ENCODE data around the gene ERG28. TPM values are rescaled to one million over a fixed set of nuclear protein-coding genes. Genes with fewer than 3 reads are reported as not detected.

Gene ERG28
- total and polyA plus RNA-seq, 2 experiments from 2014 or later, result 27.9 to 95.1 TPM

DNA sequence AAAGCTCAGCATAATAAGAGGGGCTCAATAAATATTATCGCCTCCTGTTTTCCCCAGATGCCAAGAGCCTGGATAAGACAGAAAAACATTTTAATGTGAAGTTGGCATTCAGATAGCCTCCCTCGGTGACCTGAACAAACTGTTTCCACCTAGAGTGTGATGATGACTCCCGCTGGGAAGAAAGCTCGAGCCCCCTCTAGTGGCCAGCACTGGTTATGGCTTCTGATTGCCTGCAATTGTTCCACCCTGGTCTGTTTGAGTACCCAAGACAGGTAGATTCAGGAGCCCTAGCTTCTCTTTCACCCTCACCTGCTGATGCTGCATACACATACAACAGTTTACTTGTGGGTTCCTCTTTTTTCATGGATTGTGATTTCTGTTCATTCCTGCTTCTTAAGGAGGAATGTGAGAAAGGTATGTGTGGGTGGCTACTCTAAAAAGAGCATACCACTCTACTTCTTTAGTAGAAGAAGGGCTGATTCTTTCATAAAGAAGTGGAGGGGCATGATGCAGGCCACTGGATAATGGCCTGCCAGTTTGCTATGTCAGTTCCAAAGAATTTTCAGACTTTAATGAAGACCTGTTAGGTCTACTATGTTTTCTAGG lies 6.4 kb downstream of the ERG28 start:
- no peak for TF ChIP-seq JUNB (IDR thresholded peaks at IDR 0.05; ENCODE audit: unreplicated experiment)
- TF ChIP-seq STAT1 (IDR thresholded peaks at IDR 0.05; ENCODE audit: unreplicated experiment), result no peak
- TF ChIP-seq, protein P1, sequence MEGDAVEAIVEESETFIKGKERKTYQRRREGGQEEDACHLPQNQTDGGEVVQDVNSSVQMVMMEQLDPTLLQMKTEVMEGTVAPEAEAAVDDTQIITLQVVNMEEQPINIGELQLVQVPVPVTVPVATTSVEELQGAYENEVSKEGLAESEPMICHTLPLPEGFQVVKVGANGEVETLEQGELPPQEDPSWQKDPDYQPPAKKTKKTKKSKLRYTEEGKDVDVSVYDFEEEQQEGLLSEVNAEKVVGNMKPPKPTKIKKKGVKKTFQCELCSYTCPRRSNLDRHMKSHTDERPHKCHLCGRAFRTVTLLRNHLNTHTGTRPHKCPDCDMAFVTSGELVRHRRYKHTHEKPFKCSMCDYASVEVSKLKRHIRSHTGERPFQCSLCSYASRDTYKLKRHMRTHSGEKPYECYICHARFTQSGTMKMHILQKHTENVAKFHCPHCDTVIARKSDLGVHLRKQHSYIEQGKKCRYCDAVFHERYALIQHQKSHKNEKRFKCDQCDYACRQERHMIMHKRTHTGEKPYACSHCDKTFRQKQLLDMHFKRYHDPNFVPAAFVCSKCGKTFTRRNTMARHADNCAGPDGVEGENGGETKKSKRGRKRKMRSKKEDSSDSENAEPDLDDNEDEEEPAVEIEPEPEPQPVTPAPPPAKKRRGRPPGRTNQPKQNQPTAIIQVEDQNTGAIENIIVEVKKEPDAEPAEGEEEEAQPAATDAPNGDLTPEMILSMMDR (conservative IDR thresholded peaks at IDR 0.05; ENCODE audit: low read depth in 2 of 2), result peak; percentile 95 to 98
- peak; percentile 18; the same call in 1 of the 2 replicates for TF ChIP-seq CREB1 (CRISPR knock-in tag; IDR thresholded peaks at IDR 0.05; ENCODE audit: low read depth)
- no peak overlapping the region for H3K4me3 Mint-ChIP-seq
- peak; percentile 80 for DNase-seq (ENCODE audit: low spot score)
- no peak overlapping the region for H3K27ac Mint-ChIP-seq
- Histone ChIP-seq H3K27me3 (ENCODE audit: insufficient read depth) (no peaks in the 10 kb centered on the region), H3K36me3 (ENCODE audit: insufficient read depth) (peaks cover 36% of the 10 kb centered on the region), H4K20me1 (replicated peaks; ENCODE audit: insufficient read depth) (peaks cover 14% of the 10 kb centered on the region), H3K9me2 (ENCODE audit: insufficient read depth) (no peaks in the 10 kb centered on the region), H3K27ac (ENCODE audit: low read depth) (no peak overlapping the region), H2AFZ (no peak overlapping the region), H3K79me2 (replicated peaks; ENCODE audit: insufficient read depth) (peaks cover 19% of the 10 kb centered on the region), H3K4me3 (no peak overlapping the region), H3K4me1 (ENCODE audit: insufficient read depth) (no peaks in the 10 kb centered on the region; the same call in 1 of the 2 replicates), H3F3A (replicated peaks; ENCODE audit: low read depth) (no peaks in the 10 kb centered on the region), H3K4me2 (no peak overlapping the region)
- H3K4me1 Mint-ChIP-seq, result peaks cover 12% of the 10 kb centered on the region; the same call in 2 of the 3 replicates
- peak; percentile 94 for ATAC-seq
- no peaks in the 10 kb centered on the region; the same call in 2 of the 3 replicates for H3K9me3 Mint-ChIP-seq
- peaks cover 67% of the 10 kb centered on the region for H3K36me3 Mint-ChIP-seq (ENCODE audit: low read depth)
- no peaks in the 10 kb centered on the region for H3K27me3 Mint-ChIP-seq (ENCODE audit: insufficient read depth, low read depth, poor library complexity)

DNA sequence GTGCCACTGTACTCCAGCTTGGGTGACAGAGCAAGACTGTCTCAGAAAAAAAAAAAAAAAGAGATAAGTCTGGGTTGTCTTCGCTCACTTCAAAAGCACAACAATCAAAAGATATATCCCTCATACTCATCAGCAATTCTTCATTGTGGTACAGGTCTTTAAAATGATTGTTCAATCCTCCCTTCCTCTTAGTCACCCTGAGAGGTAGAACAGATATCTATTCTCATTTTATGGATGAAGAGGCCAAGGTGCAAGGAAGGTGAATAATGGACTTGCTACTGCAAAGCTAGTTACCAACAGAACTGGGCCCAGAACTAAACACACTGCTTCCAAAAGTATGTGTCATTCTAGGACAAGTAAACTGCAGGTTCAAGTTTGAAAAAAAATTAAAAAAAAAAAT lies 7.1 kb downstream of the ERG28 start:
- Histone ChIP-seq H3K4me3 (no peak overlapping the region), H3K4me2 (no peak overlapping the region), H3K27me3 (ENCODE audit: insufficient read depth) (no peaks in the 10 kb centered on the region), H3K9me2 (ENCODE audit: insufficient read depth) (no peaks in the 10 kb centered on the region), H3K36me3 (ENCODE audit: insufficient read depth) (peaks cover 36% of the 10 kb centered on the region), H3F3A (replicated peaks; ENCODE audit: low read depth) (no peaks in the 10 kb centered on the region), H2AFZ (no peak overlapping the region), H3K27ac (ENCODE audit: low read depth) (no peak overlapping the region), H3K4me1 (ENCODE audit: insufficient read depth) (no peaks in the 10 kb centered on the region; the same call in 1 of the 2 replicates), H3K79me2 (replicated peaks; ENCODE audit: insufficient read depth) (peaks cover 12% of the 10 kb centered on the region), H4K20me1 (replicated peaks; ENCODE audit: insufficient read depth) (peaks cover 14% of the 10 kb centered on the region)
- H3K36me3 Mint-ChIP-seq (ENCODE audit: low read depth), result peaks cover 70% of the 10 kb centered on the region
- H3K27me3 Mint-ChIP-seq (ENCODE audit: insufficient read depth, low read depth, poor library complexity), result no peaks in the 10 kb centered on the region
- peaks cover 12% of the 10 kb centered on the region; the same call in 2 of the 3 replicates for H3K4me1 Mint-ChIP-seq
- DNase-seq (ENCODE audit: low spot score), result no peak
- H3K9me3 Mint-ChIP-seq, result no peaks in the 10 kb centered on the region; the same call in 2 of the 3 replicates
- no peak overlapping the region for H3K4me3 Mint-ChIP-seq
- ATAC-seq, result no peak
- no peak overlapping the region for H3K27ac Mint-ChIP-seq
- no peak for TF ChIP-seq NANOG (IDR thresholded peaks at IDR 0.05; ENCODE audit: borderline replicate concordance)
- TF ChIP-seq ZNF114 (CRISPR knock-in tag; IDR thresholded peaks at IDR 0.05), result no peak
- no peak for TF ChIP-seq EZH2 (IDR thresholded peaks at IDR 0.05; ENCODE audit: low read depth, unreplicated experiment)
- TF ChIP-seq JUNB (IDR thresholded peaks at IDR 0.05; ENCODE audit: unreplicated experiment), result no peak
- no peak for TF ChIP-seq ZNF331 (CRISPR knock-in tag; IDR thresholded peaks at IDR 0.05; ENCODE audit: low read depth)
- no peak for TF ChIP-seq CREB1 (CRISPR knock-in tag; IDR thresholded peaks at IDR 0.05; ENCODE audit: low read depth)
- TF ChIP-seq EZH2phosphoT487 (IDR thresholded peaks at IDR 0.05; ENCODE audit: unreplicated experiment), result no peak
- TF ChIP-seq, protein P2, sequence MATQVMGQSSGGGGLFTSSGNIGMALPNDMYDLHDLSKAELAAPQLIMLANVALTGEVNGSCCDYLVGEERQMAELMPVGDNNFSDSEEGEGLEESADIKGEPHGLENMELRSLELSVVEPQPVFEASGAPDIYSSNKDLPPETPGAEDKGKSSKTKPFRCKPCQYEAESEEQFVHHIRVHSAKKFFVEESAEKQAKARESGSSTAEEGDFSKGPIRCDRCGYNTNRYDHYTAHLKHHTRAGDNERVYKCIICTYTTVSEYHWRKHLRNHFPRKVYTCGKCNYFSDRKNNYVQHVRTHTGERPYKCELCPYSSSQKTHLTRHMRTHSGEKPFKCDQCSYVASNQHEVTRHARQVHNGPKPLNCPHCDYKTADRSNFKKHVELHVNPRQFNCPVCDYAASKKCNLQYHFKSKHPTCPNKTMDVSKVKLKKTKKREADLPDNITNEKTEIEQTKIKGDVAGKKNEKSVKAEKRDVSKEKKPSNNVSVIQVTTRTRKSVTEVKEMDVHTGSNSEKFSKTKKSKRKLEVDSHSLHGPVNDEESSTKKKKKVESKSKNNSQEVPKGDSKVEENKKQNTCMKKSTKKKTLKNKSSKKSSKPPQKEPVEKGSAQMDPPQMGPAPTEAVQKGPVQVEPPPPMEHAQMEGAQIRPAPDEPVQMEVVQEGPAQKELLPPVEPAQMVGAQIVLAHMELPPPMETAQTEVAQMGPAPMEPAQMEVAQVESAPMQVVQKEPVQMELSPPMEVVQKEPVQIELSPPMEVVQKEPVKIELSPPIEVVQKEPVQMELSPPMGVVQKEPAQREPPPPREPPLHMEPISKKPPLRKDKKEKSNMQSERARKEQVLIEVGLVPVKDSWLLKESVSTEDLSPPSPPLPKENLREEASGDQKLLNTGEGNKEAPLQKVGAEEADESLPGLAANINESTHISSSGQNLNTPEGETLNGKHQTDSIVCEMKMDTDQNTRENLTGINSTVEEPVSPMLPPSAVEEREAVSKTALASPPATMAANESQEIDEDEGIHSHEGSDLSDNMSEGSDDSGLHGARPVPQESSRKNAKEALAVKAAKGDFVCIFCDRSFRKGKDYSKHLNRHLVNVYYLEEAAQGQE (IDR thresholded peaks at IDR 0.05; ENCODE audit: unreplicated experiment), result no peak
- no peak for TF ChIP-seq STAT1 (IDR thresholded peaks at IDR 0.05; ENCODE audit: unreplicated experiment)

Measured in GM23338 (cell line).